GM13977 (cell line): ENCODE data around the gene H2AZ2.

Experiments used
- DNase-seq: peaks from one replicate; pipeline ENCODE4 v3.0.0; 2012; ENCODE audit warnings: low spot score
- in situ Hi-C: fragments of 300-500 bp; cut with MboI; formaldehyde crosslinking; loops from one replicate; pipeline ENCODE4 v1.12.0; 2022; ENCODE audit warnings: low sequenced_read_pairs, low pct_unique_long_range_greater_than_20kb, mixed read lengths, inconsistent platforms; ENCODE audit not compliant: unreplicated experiment
- TF ChIP-seq, protein P1 (sequence below): IDR thresholded peaks from 2 replicates; pipeline ENCODE4 v1.5.1; 2012; ENCODE audit warnings: mild to moderate bottlenecking, control low read depth; ENCODE audit not compliant: insufficient read depth; ENCODE audit errors: extremely low read depth, missing control alignments

H2AZ2 gene

GRCh38 chr7:44783407-44783806 is 64.5 kb downstream of the H2AZ2 start:
- TF ChIP-seq, protein P1, sequence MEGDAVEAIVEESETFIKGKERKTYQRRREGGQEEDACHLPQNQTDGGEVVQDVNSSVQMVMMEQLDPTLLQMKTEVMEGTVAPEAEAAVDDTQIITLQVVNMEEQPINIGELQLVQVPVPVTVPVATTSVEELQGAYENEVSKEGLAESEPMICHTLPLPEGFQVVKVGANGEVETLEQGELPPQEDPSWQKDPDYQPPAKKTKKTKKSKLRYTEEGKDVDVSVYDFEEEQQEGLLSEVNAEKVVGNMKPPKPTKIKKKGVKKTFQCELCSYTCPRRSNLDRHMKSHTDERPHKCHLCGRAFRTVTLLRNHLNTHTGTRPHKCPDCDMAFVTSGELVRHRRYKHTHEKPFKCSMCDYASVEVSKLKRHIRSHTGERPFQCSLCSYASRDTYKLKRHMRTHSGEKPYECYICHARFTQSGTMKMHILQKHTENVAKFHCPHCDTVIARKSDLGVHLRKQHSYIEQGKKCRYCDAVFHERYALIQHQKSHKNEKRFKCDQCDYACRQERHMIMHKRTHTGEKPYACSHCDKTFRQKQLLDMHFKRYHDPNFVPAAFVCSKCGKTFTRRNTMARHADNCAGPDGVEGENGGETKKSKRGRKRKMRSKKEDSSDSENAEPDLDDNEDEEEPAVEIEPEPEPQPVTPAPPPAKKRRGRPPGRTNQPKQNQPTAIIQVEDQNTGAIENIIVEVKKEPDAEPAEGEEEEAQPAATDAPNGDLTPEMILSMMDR, result no peak
- DNase-seq, result no peak
- in situ Hi-C loops, result no loop called here

DNA sequence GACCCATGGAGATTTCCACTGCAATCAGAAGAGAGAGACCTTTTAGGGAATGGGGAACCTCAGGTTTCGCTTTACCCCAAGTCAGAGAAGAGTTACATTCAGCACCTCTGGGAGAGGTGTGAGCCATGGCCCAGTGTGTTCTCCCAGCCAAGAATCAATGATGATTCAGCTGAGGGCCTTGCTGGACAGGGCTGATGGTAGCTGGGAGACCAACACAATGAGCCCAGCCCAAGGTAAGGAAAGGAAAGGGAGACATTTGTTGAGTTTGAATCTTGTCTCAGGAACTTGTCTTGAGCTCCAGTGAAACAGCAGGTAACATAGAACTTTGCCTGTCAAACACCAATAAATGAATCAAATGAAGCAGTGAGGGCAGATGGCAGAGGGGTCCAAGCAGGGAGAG is 65.4 kb downstream of the H2AZ2 start:
- TF ChIP-seq, protein P1, result no peak
- in situ Hi-C loops, result no loop called here
- DNase-seq, result no peak
